GM06990 (cell line): ENCODE measurements around the gene HK3.

Source experiments
- DNase-seq: peaks from one replicate; pipeline ENCODE4 v3.0.0-alpha.2; 2011; ENCODE audit not compliant: insufficient read length; ENCODE audit errors: extremely low read depth
- H3K27me3 ChIP-seq: replicated peaks from 2 replicates; pipeline ENCODE4 v1.6.0; 2011; ENCODE audit warnings: low read length; ENCODE audit not compliant: control insufficient read depth, insufficient read depth
- H3K36me3 ChIP-seq: 2 replicates; pipeline ENCODE4 v1.5.1; 2011; ENCODE audit warnings: low read length; ENCODE audit not compliant: control insufficient read depth, insufficient read depth
- H3K4me3 ChIP-seq: replicated peaks from 2 replicates; pipeline ENCODE4 v1.5.1; 2011; ENCODE audit warnings: low read depth, mild to moderate bottlenecking, control low read depth, low read length
- CTCF ChIP-seq: IDR thresholded peaks from 2 replicates; pipeline ENCODE4 v1.5.1; 2011; ENCODE audit warnings: low read length, control low read depth, mild to moderate bottlenecking, inconsistent platforms; ENCODE audit not compliant: insufficient read depth, poor library complexity, severe bottlenecking

Gene HK3

GRCh38 chr5:176855598-176855997 lies 43.5 kb downstream of the HK3 start:
- no peaks in the 10 kb centered on the region for H3K36me3 ChIP-seq
- no peak for TF ChIP-seq CTCF
- no peaks in the 10 kb centered on the region; the same call in 1 of the 2 replicates for H3K27me3 ChIP-seq
- DNase-seq, result no peak
- H3K4me3 ChIP-seq, result no peak overlapping the region

DNA sequence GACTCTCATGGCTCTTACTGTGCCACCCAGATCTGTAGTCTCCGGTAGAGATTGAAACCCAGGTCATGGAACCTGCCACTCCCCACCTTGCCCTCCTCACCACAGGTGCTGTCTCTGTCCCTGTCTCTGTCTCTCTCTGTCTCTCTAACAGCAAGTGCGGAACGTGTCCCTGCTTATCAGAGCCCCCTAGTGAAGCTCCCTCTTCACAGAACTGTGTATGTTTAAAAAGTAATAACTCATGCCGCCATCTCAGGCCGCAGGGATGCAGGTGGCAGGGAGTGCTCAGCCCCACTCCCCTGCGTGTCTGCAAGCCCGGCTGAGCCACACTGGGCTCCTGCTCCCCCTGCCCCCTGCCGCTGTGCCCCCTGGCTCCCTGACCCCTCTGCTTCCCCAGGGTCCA lies 45.0 kb downstream of the HK3 start:
- no peak for TF ChIP-seq CTCF
- Histone ChIP-seq H3K27me3 (no peaks in the 10 kb centered on the region; the same call in 1 of the 2 replicates), H3K36me3 (no peaks in the 10 kb centered on the region), H3K4me3 (no peak overlapping the region)
- no peak for DNase-seq

- Histone ChIP-seq H3K4me3 (no peak overlapping the region), H3K36me3 (no peaks in the 10 kb centered on the region), H3K27me3 (no peaks in the 10 kb centered on the region; the same call in 1 of the 2 replicates)
- TF ChIP-seq CTCF, result no peak
- DNase-seq, result no peak
Measured at GRCh38 chr5:176853151-176853778, 45.9 kb downstream of the HK3 start.

- no peak for TF ChIP-seq CTCF
- H3K36me3 ChIP-seq, result no peaks in the 10 kb centered on the region
- no peak for DNase-seq
- no peak overlapping the region for H3K4me3 ChIP-seq
- H3K27me3 ChIP-seq, result no peaks in the 10 kb centered on the region; the same call in 1 of the 2 replicates
Measured at GRCh38 chr5:176851871-176852658, 47.1 kb downstream of the HK3 start.

- H3K27me3 ChIP-seq, result no peaks in the 10 kb centered on the region; the same call in 1 of the 2 replicates
- H3K36me3 ChIP-seq, result no peaks in the 10 kb centered on the region
- H3K4me3 ChIP-seq, result no peak overlapping the region
- TF ChIP-seq CTCF, result no peak
- no peak for DNase-seq
Measured at GRCh38 chr5:176851380-176851779, 47.8 kb downstream of the HK3 start.
